GM23338 (cell line): Measurements from ENCODE around the gene POFUT2.

Experiments
- CREB1 ChIP-seq: fragments of 250-450 bp; sonication (Bioruptor Pico); IDR thresholded peaks from 2 replicates; pipeline ENCODE4 v1.5.0; 2020; ENCODE audit warnings: low read depth, mild to moderate bottlenecking, moderate library complexity
- CTCF ChIP-seq, 2 experiments: fragments of 200-600 bp in 1 of 2; sonication (generic) in 1 of 2; conservative IDR thresholded peaks; 2 replicates each; pipeline versions ENCODE4 v1.5.1 to v1.6.1; 2016 to 2017; ENCODE audit warnings: antibody characterized with exemption in 2 of 2, low read depth in 2 of 2, mild to moderate bottlenecking in 2 of 2, moderate library complexity in 1 of 2
- EZH2 ChIP-seq: fragments of 200-600 bp; sonication (generic); IDR thresholded peaks from one replicate; pipeline ENCODE4 v1.8.0; 2017; ENCODE audit warnings: antibody characterized with exemption, mild to moderate bottlenecking, low read depth; ENCODE audit not compliant: unreplicated experiment
- REST ChIP-seq: IDR thresholded peaks from one replicate; pipeline ENCODE4 v1.6.1; 2018; ENCODE audit warnings: antibody characterized with exemption; ENCODE audit not compliant: unreplicated experiment
- STAT1 ChIP-seq: IDR thresholded peaks from one replicate; pipeline ENCODE4 v1.6.1; 2016; ENCODE audit warnings: antibody characterized with exemption; ENCODE audit not compliant: unreplicated experiment

DNA sequence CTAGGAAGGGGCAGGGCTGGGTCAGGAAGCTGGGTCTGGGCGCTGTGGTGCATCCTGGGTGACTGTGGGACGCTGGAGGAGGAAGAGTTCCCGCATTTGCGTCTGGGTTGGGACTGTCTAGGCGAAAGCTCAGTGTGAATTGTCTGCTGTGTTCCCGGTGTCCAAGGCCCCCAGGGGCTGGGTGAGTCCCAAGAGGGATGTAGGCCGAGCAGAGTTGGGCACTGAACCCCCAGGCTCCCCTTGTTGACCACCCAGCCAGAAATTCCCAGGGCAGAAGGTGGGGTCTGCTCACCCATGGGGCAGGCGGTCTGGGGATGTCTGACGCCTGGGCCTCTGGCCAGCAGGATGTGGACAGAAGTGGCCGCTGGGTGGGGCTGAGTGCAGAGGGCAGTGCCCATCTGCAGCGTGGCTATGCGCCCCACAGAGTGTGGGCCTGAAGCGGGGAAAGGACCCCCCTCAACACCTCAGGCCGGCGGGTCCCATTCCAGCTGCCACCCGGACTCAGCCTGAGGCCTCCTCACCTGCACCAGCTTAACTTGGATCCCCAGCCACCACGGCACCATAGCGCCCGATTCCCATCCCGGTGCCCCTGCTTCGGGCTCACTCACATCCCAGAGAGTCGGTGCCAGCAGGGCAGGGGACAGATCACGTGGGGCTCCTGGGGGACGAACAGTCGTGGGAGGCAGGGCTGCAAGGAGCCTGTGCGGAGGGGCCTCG is 37.0 kb upstream of the POFUT2 start:
- TF ChIP-seq CTCF (conservative IDR thresholded peaks at IDR 0.05; ENCODE audit: low read depth in 2 of 2) (no peak), REST (no peak), CREB1 (CRISPR knock-in tag) (no peak), EZH2 (no peak), STAT1 (no peak)
